OCI-M2 (cell line): Measurements from ENCODE around the gene IQSEC1.

Source experiments
- DNase-seq: peaks from one replicate; lab custom pipeline; 2025; ENCODE audit not compliant: unreplicated experiment; lab: John Stamatoyannopoulos, UW

IQSEC1 gene

GRCh38 chr3:13005301-13005700 is 67.9 kb downstream of the IQSEC1 start:
- no peak for DNase-seq

GRCh38 chr3:13004376-13004775 is 68.9 kb downstream of the IQSEC1 start:
- DNase-seq: no peak

GRCh38 chr3:13003608-13004007 is 69.6 kb downstream of the IQSEC1 start:
- DNase-seq: no peak

GRCh38 chr3:13002398-13003124 is 70.7 kb downstream of the IQSEC1 start:
- no peak for DNase-seq

GRCh38 chr3:12999147-13000140 is 73.8 kb downstream of the IQSEC1 start:
- peak; percentile 81 for DNase-seq

- no peak for DNase-seq
Observed at GRCh38 chr3:12998648-12999047, 74.6 kb downstream of the IQSEC1 start.

GRCh38 chr3:12997387-12997786 is 75.8 kb downstream of the IQSEC1 start:
- DNase-seq: no peak

GRCh38 chr3:12996181-12996506 is 77.1 kb downstream of the IQSEC1 start:
- no peak for DNase-seq

- peak; percentile 51 for DNase-seq
Observed at GRCh38 chr3:12995389-12996180, 77.6 kb downstream of the IQSEC1 start.

GRCh38 chr3:12994607-12995388 is 78.4 kb downstream of the IQSEC1 start:
- peak; percentile 67 for DNase-seq

- no peak for DNase-seq
Observed at GRCh38 chr3:12994357-12994606, 78.9 kb downstream of the IQSEC1 start.

- no peak for DNase-seq
Observed at GRCh38 chr3:12993517-12994356, 79.5 kb downstream of the IQSEC1 start.

- DNase-seq: no peak
Observed at GRCh38 chr3:12992629-12993516, 80.4 kb downstream of the IQSEC1 start.

- no peak for DNase-seq
Observed at GRCh38 chr3:12991861-12992281, 81.4 kb downstream of the IQSEC1 start.

GRCh38 chr3:12991481-12991837 is 81.8 kb downstream of the IQSEC1 start:
- no peak for DNase-seq

GRCh38 chr3:12990781-12991480 is 82.3 kb downstream of the IQSEC1 start:
- no peak for DNase-seq

- no peak for DNase-seq
Observed at GRCh38 chr3:12990306-12990705, 82.9 kb downstream of the IQSEC1 start.

GRCh38 chr3:12988728-12989454 is 84.3 kb downstream of the IQSEC1 start:
- DNase-seq: no peak
